OCI-LY1 (cell line): ENCODE data around the gene ETV6.

Experiments used
- H2AFZ ChIP-seq: fragments of 200-600 bp; sonication (generic), shearing (Covaris generic); 2 replicates; pipeline ENCODE4 v1.6.0; 2014; ENCODE audit warnings: antibody characterized with exemption, mild to moderate bottlenecking, low read length
- H3F3A ChIP-seq: fragments of 200-600 bp; sonication (generic), shearing (Covaris generic); 2 replicates; pipeline ENCODE4 v1.6.0; 2014; ENCODE audit warnings: mild to moderate bottlenecking, antibody characterized with exemption, low read length, moderate library complexity; ENCODE audit not compliant: insufficient read depth
- H3K27ac ChIP-seq: fragments of 200-600 bp; sonication (generic); 2 replicates; pipeline ENCODE4 v1.5.1; 2014; ENCODE audit warnings: low read length, mixed run types, mild to moderate bottlenecking, low read depth; ENCODE audit not compliant: poor library complexity, severe bottlenecking
- H3K27me3 ChIP-seq: fragments of 200-600 bp; sonication (generic); 2 replicates; pipeline ENCODE4 v1.6.0; 2014; ENCODE audit warnings: antibody characterized with exemption, mild to moderate bottlenecking, low read length, moderate library complexity; ENCODE audit not compliant: insufficient read depth
- H3K36me3 ChIP-seq: fragments of 200-600 bp; sonication (generic); 2 replicates; pipeline ENCODE4 v1.6.1; 2014; ENCODE audit warnings: mild to moderate bottlenecking, antibody characterized with exemption, low read length, moderate library complexity, mixed read lengths; ENCODE audit not compliant: insufficient read depth
- H3K4me1 ChIP-seq: fragments of 200-600 bp; sonication (generic); 2 replicates; pipeline ENCODE4 v1.5.1; 2014; ENCODE audit warnings: mild to moderate bottlenecking, low read length, moderate library complexity; ENCODE audit not compliant: insufficient read depth, severe bottlenecking
- H3K4me2 ChIP-seq: fragments of 200-600 bp; sonication (generic), shearing (Covaris generic); 2 replicates; pipeline ENCODE4 v1.6.1; 2014; ENCODE audit warnings: low read length
- H3K4me3 ChIP-seq: fragments of 200-600 bp; sonication (generic); 2 replicates; pipeline ENCODE4 v1.5.1; 2014; ENCODE audit warnings: low read length, low read depth, mild to moderate bottlenecking, mixed read lengths; ENCODE audit not compliant: poor library complexity, severe bottlenecking
- H3K79me2 ChIP-seq: fragments of 200-600 bp; shearing (Covaris generic); 2 replicates; pipeline ENCODE4 v1.6.1; 2016; ENCODE audit warnings: mixed run types, low read length, mixed read lengths; ENCODE audit not compliant: insufficient read depth
- H3K9ac ChIP-seq: fragments of 200-600 bp; sonication (generic), shearing (Covaris generic); 2 replicates; pipeline ENCODE4 v1.6.1; 2014; ENCODE audit warnings: mild to moderate bottlenecking, low read length, mixed read lengths
- H3K9me2 ChIP-seq: fragments of 200-600 bp; sonication (generic), shearing (Covaris generic); 2 replicates; pipeline ENCODE4 v1.6.1; 2014; ENCODE audit warnings: low read depth, mild to moderate bottlenecking, low read length, mixed read lengths
- H3K9me3 ChIP-seq: fragments of 200-600 bp; shearing (Covaris generic); 2 replicates; pipeline ENCODE4 v1.6.1; 2014; ENCODE audit warnings: low read length, mixed read lengths
- H4K20me1 ChIP-seq: fragments of 200-600 bp; sonication (generic), shearing (Covaris generic); 2 replicates; pipeline ENCODE4 v1.6.0; 2016; ENCODE audit warnings: mild to moderate bottlenecking, low read length; ENCODE audit not compliant: insufficient read depth
- EZH2 ChIP-seq: fragments of 200-600 bp; sonication (generic), shearing (Covaris generic); IDR thresholded peaks from 2 replicates; pipeline ENCODE4 v1.8.0; 2017; ENCODE audit warnings: borderline replicate concordance, mixed run types, mild to moderate bottlenecking, antibody characterized with exemption, low read length, moderate library complexity, mixed read lengths
- TF ChIP-seq, protein P1 (sequence below): fragments of 200-600 bp; sonication (generic), shearing (Covaris generic); IDR thresholded peaks from 2 replicates; pipeline ENCODE4 v1.5.1; 2017; ENCODE audit warnings: mild to moderate bottlenecking, antibody characterized with exemption, low read length, moderate library complexity, mixed read lengths

Gene ETV6

GRCh38 chr12:11618046-11618445 lies 31.4 kb upstream of the ETV6 start:
- Histone ChIP-seq H3K4me2 (no peak overlapping the region), H3K36me3 (no peaks in the 10 kb centered on the region), H3F3A (no peaks in the 10 kb centered on the region), H3K27ac (no peak overlapping the region), H3K27me3 (no peaks in the 10 kb centered on the region), H3K4me3 (no peak overlapping the region), H3K9me3 (no peaks in the 10 kb centered on the region), H3K9me2 (no peaks in the 10 kb centered on the region), H2AFZ (no peak overlapping the region), H4K20me1 (no peaks in the 10 kb centered on the region), H3K4me1 (peaks cover 10% of the 10 kb centered on the region), H3K79me2 (no peaks in the 10 kb centered on the region), H3K9ac (no peak overlapping the region)
- TF ChIP-seq, protein P1, sequence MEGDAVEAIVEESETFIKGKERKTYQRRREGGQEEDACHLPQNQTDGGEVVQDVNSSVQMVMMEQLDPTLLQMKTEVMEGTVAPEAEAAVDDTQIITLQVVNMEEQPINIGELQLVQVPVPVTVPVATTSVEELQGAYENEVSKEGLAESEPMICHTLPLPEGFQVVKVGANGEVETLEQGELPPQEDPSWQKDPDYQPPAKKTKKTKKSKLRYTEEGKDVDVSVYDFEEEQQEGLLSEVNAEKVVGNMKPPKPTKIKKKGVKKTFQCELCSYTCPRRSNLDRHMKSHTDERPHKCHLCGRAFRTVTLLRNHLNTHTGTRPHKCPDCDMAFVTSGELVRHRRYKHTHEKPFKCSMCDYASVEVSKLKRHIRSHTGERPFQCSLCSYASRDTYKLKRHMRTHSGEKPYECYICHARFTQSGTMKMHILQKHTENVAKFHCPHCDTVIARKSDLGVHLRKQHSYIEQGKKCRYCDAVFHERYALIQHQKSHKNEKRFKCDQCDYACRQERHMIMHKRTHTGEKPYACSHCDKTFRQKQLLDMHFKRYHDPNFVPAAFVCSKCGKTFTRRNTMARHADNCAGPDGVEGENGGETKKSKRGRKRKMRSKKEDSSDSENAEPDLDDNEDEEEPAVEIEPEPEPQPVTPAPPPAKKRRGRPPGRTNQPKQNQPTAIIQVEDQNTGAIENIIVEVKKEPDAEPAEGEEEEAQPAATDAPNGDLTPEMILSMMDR, result no peak
- no peak for TF ChIP-seq EZH2

DNA sequence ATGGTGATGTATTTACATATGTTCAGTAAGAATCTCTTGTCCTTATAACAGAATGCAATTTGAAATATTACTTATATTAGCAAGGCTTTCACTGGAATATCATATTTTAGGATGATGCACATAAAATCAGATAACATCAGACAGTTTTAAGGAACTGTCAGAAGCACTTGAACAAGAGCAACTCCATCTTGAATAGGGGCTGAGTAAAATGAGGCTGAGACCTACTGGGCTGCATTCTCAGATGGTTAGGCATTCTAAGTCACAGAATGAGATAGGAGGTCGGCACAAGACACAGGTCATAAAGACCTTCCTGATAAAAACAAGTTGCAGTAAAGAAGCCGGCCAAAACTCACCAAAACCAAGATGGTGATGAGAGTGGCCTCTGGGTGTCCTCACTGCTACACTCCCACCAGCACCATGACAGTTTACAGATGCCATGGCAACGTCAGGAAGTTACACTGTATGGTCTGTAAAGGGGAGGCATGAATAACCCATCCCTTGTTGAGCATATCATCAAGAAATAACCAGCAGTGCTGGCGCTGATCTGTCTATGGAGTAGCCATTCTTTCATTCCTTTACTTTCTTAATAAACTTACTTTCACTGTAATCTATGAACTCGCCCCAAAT lies 27.6 kb upstream of the ETV6 start:
- Histone ChIP-seq H2AFZ (no peak overlapping the region), H3K4me2 (no peak overlapping the region), H3K4me1 (peaks cover 20% of the 10 kb centered on the region), H3K4me3 (no peak overlapping the region), H3K79me2 (no peaks in the 10 kb centered on the region), H3K9me2 (no peaks in the 10 kb centered on the region), H3K36me3 (no peaks in the 10 kb centered on the region), H3K9ac (no peak overlapping the region; the same call in 1 of the 2 replicates), H3K9me3 (no peaks in the 10 kb centered on the region), H4K20me1 (no peaks in the 10 kb centered on the region), H3F3A (no peaks in the 10 kb centered on the region), H3K27ac (peak overlapping the region; percentile 64), H3K27me3 (no peaks in the 10 kb centered on the region)
- no peak for TF ChIP-seq EZH2
- TF ChIP-seq, protein P1, result peak; percentile 38; the same call in 1 of the 2 replicates

GRCh38 chr12:11622876-11623281 lies 26.6 kb upstream of the ETV6 start:
- peak overlapping the region; percentile 64 for H3K27ac ChIP-seq
- no peaks in the 10 kb centered on the region for H3K36me3 ChIP-seq
- peak overlapping the region; percentile 11 for H3K4me2 ChIP-seq
- peak overlapping the region; percentile 20; the same call in 1 of the 2 replicates for H3K9ac ChIP-seq
- H3F3A ChIP-seq, result no peaks in the 10 kb centered on the region
- H3K9me2 ChIP-seq, result no peaks in the 10 kb centered on the region
- H3K79me2 ChIP-seq, result no peaks in the 10 kb centered on the region
- TF ChIP-seq EZH2, result no peak
- TF ChIP-seq, protein P1, result peak; percentile 36; the same call in 1 of the 2 replicates
- no peak overlapping the region for H2AFZ ChIP-seq
- no peaks in the 10 kb centered on the region for H3K27me3 ChIP-seq
- no peaks in the 10 kb centered on the region for H3K9me3 ChIP-seq
- no peaks in the 10 kb centered on the region for H4K20me1 ChIP-seq
- H3K4me1 ChIP-seq, result peaks cover 20% of the 10 kb centered on the region
- no peak overlapping the region for H3K4me3 ChIP-seq
